OCI-LY1 (cell line): Measurements from ENCODE around the gene CPLANE2.
"Not testable (repeated sequence)": the region's sequence is repeated elsewhere in the genome, so short reads cannot be mapped to it uniquely, and the experiment has no call there.

Source experiments
- H2AFZ ChIP-seq: fragments of 200-600 bp; sonication (generic), shearing (Covaris generic); 2 replicates; pipeline ENCODE4 v1.6.0; 2014; ENCODE audit warnings: antibody characterized with exemption, mild to moderate bottlenecking, low read length
- H3F3A ChIP-seq: fragments of 200-600 bp; sonication (generic), shearing (Covaris generic); 2 replicates; pipeline ENCODE4 v1.6.0; 2014; ENCODE audit warnings: mild to moderate bottlenecking, antibody characterized with exemption, low read length, moderate library complexity; ENCODE audit not compliant: insufficient read depth
- H3K27ac ChIP-seq: fragments of 200-600 bp; sonication (generic); 2 replicates; pipeline ENCODE4 v1.5.1; 2014; ENCODE audit warnings: low read length, mixed run types, mild to moderate bottlenecking, low read depth; ENCODE audit not compliant: poor library complexity, severe bottlenecking
- H3K27me3 ChIP-seq: fragments of 200-600 bp; sonication (generic); 2 replicates; pipeline ENCODE4 v1.6.0; 2014; ENCODE audit warnings: antibody characterized with exemption, mild to moderate bottlenecking, low read length, moderate library complexity; ENCODE audit not compliant: insufficient read depth
- H3K36me3 ChIP-seq: fragments of 200-600 bp; sonication (generic); 2 replicates; pipeline ENCODE4 v1.6.1; 2014; ENCODE audit warnings: mild to moderate bottlenecking, antibody characterized with exemption, low read length, moderate library complexity, mixed read lengths; ENCODE audit not compliant: insufficient read depth
- H3K4me1 ChIP-seq: fragments of 200-600 bp; sonication (generic); 2 replicates; pipeline ENCODE4 v1.5.1; 2014; ENCODE audit warnings: mild to moderate bottlenecking, low read length, moderate library complexity; ENCODE audit not compliant: insufficient read depth, severe bottlenecking
- H3K4me2 ChIP-seq: fragments of 200-600 bp; sonication (generic), shearing (Covaris generic); 2 replicates; pipeline ENCODE4 v1.6.1; 2014; ENCODE audit warnings: low read length
- H3K4me3 ChIP-seq: fragments of 200-600 bp; sonication (generic); 2 replicates; pipeline ENCODE4 v1.5.1; 2014; ENCODE audit warnings: low read length, low read depth, mild to moderate bottlenecking, mixed read lengths; ENCODE audit not compliant: poor library complexity, severe bottlenecking
- H3K79me2 ChIP-seq: fragments of 200-600 bp; shearing (Covaris generic); 2 replicates; pipeline ENCODE4 v1.6.1; 2016; ENCODE audit warnings: mixed run types, low read length, mixed read lengths; ENCODE audit not compliant: insufficient read depth
- H3K9ac ChIP-seq: fragments of 200-600 bp; sonication (generic), shearing (Covaris generic); 2 replicates; pipeline ENCODE4 v1.6.1; 2014; ENCODE audit warnings: mild to moderate bottlenecking, low read length, mixed read lengths
- H3K9me2 ChIP-seq: fragments of 200-600 bp; sonication (generic), shearing (Covaris generic); 2 replicates; pipeline ENCODE4 v1.6.1; 2014; ENCODE audit warnings: low read depth, mild to moderate bottlenecking, low read length, mixed read lengths
- H3K9me3 ChIP-seq: fragments of 200-600 bp; shearing (Covaris generic); 2 replicates; pipeline ENCODE4 v1.6.1; 2014; ENCODE audit warnings: low read length, mixed read lengths
- H4K20me1 ChIP-seq: fragments of 200-600 bp; sonication (generic), shearing (Covaris generic); 2 replicates; pipeline ENCODE4 v1.6.0; 2016; ENCODE audit warnings: mild to moderate bottlenecking, low read length; ENCODE audit not compliant: insufficient read depth
- CTCF ChIP-seq: fragments of 200-600 bp; sonication (generic), shearing (Covaris generic); IDR thresholded peaks from 2 replicates; pipeline ENCODE4 v1.5.1; 2017; ENCODE audit warnings: mild to moderate bottlenecking, antibody characterized with exemption, low read length, moderate library complexity, mixed read lengths
- EZH2 ChIP-seq: fragments of 200-600 bp; sonication (generic), shearing (Covaris generic); IDR thresholded peaks from 2 replicates; pipeline ENCODE4 v1.8.0; 2017; ENCODE audit warnings: borderline replicate concordance, mixed run types, mild to moderate bottlenecking, antibody characterized with exemption, low read length, moderate library complexity, mixed read lengths

Gene CPLANE2

GRCh38 chr1:16226129-16226489 is 10.9 kb downstream of the CPLANE2 start:
- H2AFZ ChIP-seq = no peak overlapping the region
- no peak for TF ChIP-seq EZH2
- no peak for TF ChIP-seq CTCF
- H3K9me3 ChIP-seq = no peaks in the 10 kb centered on the region
- H3K27me3 ChIP-seq = no peaks in the 10 kb centered on the region
- H3K9ac ChIP-seq = no peak overlapping the region
- H3K4me3 ChIP-seq = no peak overlapping the region
- H3K36me3 ChIP-seq = no peaks in the 10 kb centered on the region
- H3F3A ChIP-seq = no peaks in the 10 kb centered on the region
- no peaks in the 10 kb centered on the region for H3K9me2 ChIP-seq
- H4K20me1 ChIP-seq = no peaks in the 10 kb centered on the region
- no peak overlapping the region for H3K4me2 ChIP-seq
- H3K79me2 ChIP-seq = no peaks in the 10 kb centered on the region
- no peak overlapping the region for H3K27ac ChIP-seq
- H3K4me1 ChIP-seq = no peaks in the 10 kb centered on the region

GRCh38 chr1:16224472-16224871 is 12.5 kb downstream of the CPLANE2 start:
- no peak overlapping the region for H3K27ac ChIP-seq
- no peaks in the 10 kb centered on the region for H3K36me3 ChIP-seq
- no peaks in the 10 kb centered on the region for H3K9me3 ChIP-seq
- no peaks in the 10 kb centered on the region for H3K9me2 ChIP-seq
- no peaks in the 10 kb centered on the region for H3K79me2 ChIP-seq
- H3K4me3 ChIP-seq = no peak overlapping the region
- no peaks in the 10 kb centered on the region for H3K27me3 ChIP-seq
- no peak overlapping the region for H2AFZ ChIP-seq
- H3F3A ChIP-seq = no peaks in the 10 kb centered on the region
- H3K9ac ChIP-seq = no peak overlapping the region
- H4K20me1 ChIP-seq = no peaks in the 10 kb centered on the region
- H3K4me2 ChIP-seq = no peak overlapping the region
- no peaks in the 10 kb centered on the region for H3K4me1 ChIP-seq
- TF ChIP-seq EZH2 = no peak
- TF ChIP-seq CTCF = no peak

- not testable (repeated sequence) for H3K9me3 ChIP-seq, H3K79me2 ChIP-seq, H3K27me3 ChIP-seq, H3F3A ChIP-seq, H3K9ac ChIP-seq, H3K4me2 ChIP-seq, H4K20me1 ChIP-seq, H3K27ac ChIP-seq, H3K4me3 ChIP-seq, H3K4me1 ChIP-seq, H3K9me2 ChIP-seq, H3K36me3 ChIP-seq, H2AFZ ChIP-seq
These were observed 14.3 kb downstream of the CPLANE2 start for GRCh38 chr1:16222716-16223115.

GRCh38 chr1:16221499-16221898 is 15.5 kb downstream of the CPLANE2 start:
- no peaks in the 10 kb centered on the region for H4K20me1 ChIP-seq
- H3K4me2 ChIP-seq = no peak overlapping the region
- H3K9me3 ChIP-seq = no peaks in the 10 kb centered on the region
- H3K27ac ChIP-seq = no peak overlapping the region
- no peaks in the 10 kb centered on the region for H3K79me2 ChIP-seq
- H3K9me2 ChIP-seq = no peaks in the 10 kb centered on the region
- H2AFZ ChIP-seq = no peak overlapping the region
- H3K4me1 ChIP-seq = peaks cover 8% of the 10 kb centered on the region
- no peaks in the 10 kb centered on the region for H3K36me3 ChIP-seq
- no peaks in the 10 kb centered on the region for H3K27me3 ChIP-seq
- no peak overlapping the region for H3K9ac ChIP-seq
- H3K4me3 ChIP-seq = no peak overlapping the region
- no peaks in the 10 kb centered on the region for H3F3A ChIP-seq
- TF ChIP-seq EZH2 = no peak
- TF ChIP-seq CTCF = no peak
